Activated T-cell treated with anti-CD3 and anti-CD28 coated beads, Interleukin-2, amount 50 U/mL, for 72 hours (primary cell): ENCODE results near the gene RAB9B. TPM values are rescaled to one million over a fixed set of nuclear protein-coding genes. Genes with fewer than 3 reads are reported as not detected.

Source experiments
- ATAC-seq, 2 donors: fragments of 150-1000 bp; cut with Tn5 transposase; replicated peaks in 1 of 2; 2 replicates each; pipeline ENCODE4 v1.10.0; 2021; ENCODE audit warnings: moderate library complexity in 2 of 2, mild to moderate bottlenecking in 1 of 2
- DNase-seq, 2 donors: peaks; one replicate each; pipeline ENCODE4 v3.0.0; 2021 to 2022; ENCODE audit warnings: mixed read lengths in 1 of 2
- H3K27ac Mint-ChIP-seq: one replicate; pipeline ENCODE4 v1.8.0; 2022; ENCODE audit warnings: mild to moderate bottlenecking, moderate library complexity, mixed read lengths
- H3K27me3 Mint-ChIP-seq: one replicate; pipeline ENCODE4 v1.8.0; 2022; ENCODE audit warnings: low read depth, mixed read lengths
- H3K36me3 Mint-ChIP-seq, 2 donors: one replicate each; pipeline ENCODE4 v1.8.0; 2022; ENCODE audit warnings: mixed read lengths in 2 of 2, mild to moderate bottlenecking in 1 of 2; ENCODE audit not compliant: insufficient read depth in 2 of 2
- H3K4me1 Mint-ChIP-seq: one replicate; pipeline ENCODE4 v1.8.0; 2022; ENCODE audit warnings: low read depth, mixed read lengths
- H3K4me3 Mint-ChIP-seq, 2 donors: one replicate each; pipeline ENCODE4 v1.8.0; 2022; ENCODE audit warnings: mild to moderate bottlenecking in 2 of 2, mixed read lengths in 2 of 2, moderate library complexity in 2 of 2
- H3K9me3 Mint-ChIP-seq, 2 donors: one replicate each; pipeline ENCODE4 v1.8.0; 2022; ENCODE audit warnings: mixed read lengths in 2 of 2
- total RNA-seq, 2 donors: library from RNA; stranded (reverse); gene quantifications; one replicate each; pipeline ENCODE4 v1.2.3, GENCODE V29; 2022

Gene RAB9B
- total RNA-seq, 2 donors from 2014 or later = 0.88 to 0.96 TPM

- Mint-ChIP-seq H3K36me3 (no peaks in the 10 kb centered on the region), H3K4me1 (no peaks in the 10 kb centered on the region), H3K27me3 (peaks cover 42% of the 10 kb centered on the region), H3K27ac (no peak overlapping the region), H3K4me3 (no peak overlapping the region), H3K9me3 (no peaks in the 10 kb centered on the region)
- DNase-seq = no peak
- ATAC-seq = no peak
These were observed 52.8 kb downstream of the RAB9B start for GRCh38 chrX:103779141-103779789.

GRCh38 chrX:103776546-103776945, 55.5 kb downstream of the RAB9B start, which contains the start of gene PLP1:
PLP1 (plus strand) TSS chrX:103776840; CDS start chrX:103776996, 156 bp downstream.
- H3K27me3 Mint-ChIP-seq = peaks cover 52% of the 10 kb centered on the region
- no peak within 1 kb of the TSS for H3K4me3 Mint-ChIP-seq
- DNase-seq (no peak), ATAC-seq (no peak)
- H3K4me1 Mint-ChIP-seq = no peaks in the 10 kb centered on the region
- H3K27ac Mint-ChIP-seq = no peak within 1 kb of the TSS
- no peaks in the 10 kb centered on the region for H3K36me3 Mint-ChIP-seq
- H3K9me3 Mint-ChIP-seq = no peaks in the 10 kb centered on the region

GRCh38 chrX:103774070-103774642, 57.9 kb downstream of the RAB9B start:
- H3K4me1 Mint-ChIP-seq = no peaks in the 10 kb centered on the region
- ATAC-seq (no peak), DNase-seq (no peak)
- H3K36me3 Mint-ChIP-seq = no peaks in the 10 kb centered on the region
- H3K4me3 Mint-ChIP-seq = no peak overlapping the region
- peaks cover 63% of the 10 kb centered on the region for H3K27me3 Mint-ChIP-seq
- H3K27ac Mint-ChIP-seq = no peak overlapping the region
- H3K9me3 Mint-ChIP-seq = no peaks in the 10 kb centered on the region

GRCh38 chrX:103773445-103773844, 58.6 kb downstream of the RAB9B start:
- Mint-ChIP-seq H3K9me3 (no peaks in the 10 kb centered on the region), H3K27ac (no peak overlapping the region)

More at GRCh38 chrX:103773445-103773844, 58.6 kb downstream of the RAB9B start:
- Mint-ChIP-seq H3K36me3 (no peaks in the 10 kb centered on the region), H3K4me1 (no peaks in the 10 kb centered on the region), H3K4me3 (no peak overlapping the region), H3K27me3 (peaks cover 57% of the 10 kb centered on the region)
- no peak for DNase-seq
- no peak for ATAC-seq

Other genes with a start within 250 kb of the RAB9B start
- gene TCEAL4, start 246.7 kb downstream of the RAB9B start, total RNA-seq = 10 to 100 TPM; 12.9 to 17.7 TPM
- 1 to 10 TPM; 5.9 to 6.5 TPM for gene TCEAL3, start 224.3 kb downstream of the RAB9B start, total RNA-seq
- 1 to 10 TPM; 6.1 to 8.7 TPM for gene TCEAL1, start 203.3 kb downstream of the RAB9B start, total RNA-seq
- 100 to 1,000 TPM; 154 to 171 TPM for gene MORF4L2, start 145.6 kb downstream of the RAB9B start, total RNA-seq
- gene TMEM31, start 121.3 kb downstream of the RAB9B start, total RNA-seq = under 1 TPM in 1 of 2 donors, not detected in 1; 0.46 TPM
- gene PLP1, start 55.4 kb downstream of the RAB9B start, total RNA-seq = not detected
- gene TMSB15B, start 130.4 kb upstream of the RAB9B start, total RNA-seq = 10 to 100 TPM in 1 of 2 donors, 1 to 10 TPM in 1; 9.9 to 12.4 TPM
- not detected for gene H2BW1, start 181.5 kb upstream of the RAB9B start, total RNA-seq
- not detected for gene H2BW2, start 207.7 kb upstream of the RAB9B start, total RNA-seq
- 1 to 10 TPM; 5.4 to 6.0 TPM for gene TMSB15C, start 244.0 kb upstream of the RAB9B start, total RNA-seq